HepG2 (cell line): ENCODE results near the gene AAMP. TPM values are rescaled to one million over a fixed set of nuclear protein-coding genes. Genes with fewer than 3 reads are reported as not detected.

Source experiments
- ATAC-seq: fragments of 200-7000 bp; cut with Tn5 transposase; 3 replicates; pipeline ENCODE4 v1.9.1; 2020; ENCODE audit warnings: mild to moderate bottlenecking, moderate library complexity
- BruUV-seq: library from RNA; stranded (reverse); fragments of 400-500 nt; replicated peaks from 2 replicates; lab custom pipeline; 2021; lab: Mats Ljungman, UMichigan
- CTCF ChIA-PET: fragments of 300-600 bp; formaldehyde crosslinking; extraction: SDS; loops from one replicate; lab custom pipeline; 2021; ENCODE audit warnings: low total read pairs, inconsistent platforms, low intra/inter-chr PET ratio; lab: Yijun Ruan, JAX
- POLR2A ChIA-PET: fragments of 350-600 bp; sonication (Branson Sonifier 250); formaldehyde crosslinking; loops from one replicate; lab custom pipeline; 2020; ENCODE audit warnings: antibody characterized with exemption, inconsistent platforms; lab: Yijun Ruan, JAX
- DNase-seq: peaks from one replicate; pipeline ENCODE4 v3.0.0-alpha.2; 2015; ENCODE audit warnings: low spot score
- FAIRE-seq: peaks from 3 replicates; lab custom pipeline; 2011; peaks lifted over from hg19 to GRCh38; lab: Jason Lieb, UNC
- H2AFZ ChIP-seq: one replicate; pipeline ENCODE4 v1.6.1; 2011; ENCODE audit warnings: low read length, inconsistent platforms
- H3K27ac ChIP-seq: fragments of 300-600 bp; 3 replicates; pipeline ENCODE4 v1.8.0; 2011; ENCODE audit warnings: mixed run types, mild to moderate bottlenecking, mixed read lengths, low read length, inconsistent platforms; ENCODE audit not compliant: insufficient read depth; ENCODE audit errors: extremely low read length
- H3K27me3 ChIP-seq, 2 experiments: fragments of 200-600 bp in 1 of 2; 2 replicates in 1 of 2; 3 replicates in 1 of 2; pipeline versions ENCODE4 v1.6.0 to v1.8.0; 2011; ENCODE audit warnings: low read length in 2 of 2, mild to moderate bottlenecking in 2 of 2, moderate library complexity in 2 of 2, inconsistent platforms in 1 of 2; ENCODE audit not compliant: insufficient read depth in 2 of 2, control insufficient read depth in 1 of 2
- H3K36me3 ChIP-seq, 2 experiments: fragments of 200-600 bp in 1 of 2; replicated peaks in 1 of 2; 2 replicates in 1 of 2; 3 replicates in 1 of 2; pipeline versions ENCODE4 v1.5.1 to v1.8.0; 2011; ENCODE audit warnings: low read length in 2 of 2, inconsistent platforms in 1 of 2; ENCODE audit not compliant: insufficient read depth in 2 of 2, control insufficient read depth in 1 of 2
- H3K4me1 ChIP-seq: 2 replicates; pipeline ENCODE4 v1.5.1; 2012; ENCODE audit warnings: low read length, inconsistent platforms; ENCODE audit not compliant: insufficient read depth
- H3K4me2 ChIP-seq: 2 replicates; pipeline ENCODE4 v1.6.0; 2011; ENCODE audit warnings: low read depth, low read length, inconsistent platforms
- H3K4me3 ChIP-seq, 3 experiments: fragments of 200-600 bp in 1 of 3; sonication (generic), shearing (Covaris generic) in 1 of 3; replicated peaks in 1 of 3; 2 replicates each; pipeline ENCODE4 v1.5.1; 2011 to 2016; ENCODE audit warnings: low read length in 3 of 3, inconsistent platforms in 2 of 3, low read depth in 2 of 3, mild to moderate bottlenecking in 2 of 3, control low read depth in 1 of 3, mixed read lengths in 1 of 3; ENCODE audit not compliant: insufficient read depth in 1 of 3
- H3K79me2 ChIP-seq: one replicate; pipeline ENCODE4 v1.6.1; 2011; ENCODE audit warnings: low read length, inconsistent platforms; ENCODE audit not compliant: insufficient read depth
- H3K9ac ChIP-seq: 2 replicates; pipeline ENCODE4 v1.6.0; 2011; ENCODE audit warnings: mild to moderate bottlenecking, low read depth, low read length, inconsistent platforms; ENCODE audit not compliant: insufficient read depth
- H3K9me3 ChIP-seq: 2 replicates; pipeline ENCODE4 v1.5.1; 2012; ENCODE audit warnings: mild to moderate bottlenecking, low read length
- H4K20me1 ChIP-seq: 2 replicates; pipeline ENCODE4 v1.6.0; 2011; ENCODE audit warnings: inconsistent platforms, mild to moderate bottlenecking, low read length, moderate library complexity; ENCODE audit not compliant: insufficient read depth
- AGO1 ChIP-seq: fragments of 200-400 bp; formaldehyde crosslinking; IDR thresholded peaks from 2 replicates; pipeline ENCODE4 v1.6.1; 2017; ENCODE audit warnings: mild to moderate bottlenecking, low read depth, low read length, moderate library complexity; ENCODE audit not compliant: poor library complexity, severe bottlenecking
- AGO2 ChIP-seq: fragments of 200-400 bp; formaldehyde crosslinking; optimal IDR thresholded peaks from 2 replicates; pipeline ENCODE3; 2017; ENCODE audit warnings: mild to moderate bottlenecking, low read depth, low read length, moderate library complexity
- CERS6 ChIP-seq: sonication (generic); formaldehyde crosslinking; IDR thresholded peaks from 2 replicates; pipeline ENCODE4 v1.5.0; 2020; ENCODE audit warnings: missing genetic modification reagents
- GABPA ChIP-seq, 2 experiments: IDR thresholded peaks; 2 replicates each; pipeline ENCODE4 v1.6.1; 2011 to 2016; ENCODE audit warnings: low read depth in 2 of 2, low read length in 1 of 2, missing biosample characterization in 1 of 2, missing genetic modification characterization in 1 of 2
- KLF12 ChIP-seq: sonication (generic); formaldehyde crosslinking; IDR thresholded peaks from 2 replicates; pipeline ENCODE4 v1.4.0; 2020; ENCODE audit warnings: missing genetic modification reagents, borderline replicate concordance
- PHF8 ChIP-seq: sonication (generic); formaldehyde crosslinking; IDR thresholded peaks from 2 replicates; pipeline ENCODE4 v1.5.0; 2020; ENCODE audit warnings: missing genetic modification reagents
- POLR2G ChIP-seq: fragments of 200-400 bp; formaldehyde crosslinking; IDR thresholded peaks from 2 replicates; pipeline ENCODE4 v1.6.1; 2018; ENCODE audit warnings: mild to moderate bottlenecking, low read depth, low read length, moderate library complexity
- RARG ChIP-seq: sonication (generic); formaldehyde crosslinking; IDR thresholded peaks from 2 replicates; pipeline ENCODE4 v1.4.0; 2020; ENCODE audit warnings: low read depth, mild to moderate bottlenecking, missing genetic modification reagents
- RBFOX2 ChIP-seq: fragments of 200-400 bp; formaldehyde crosslinking; IDR thresholded peaks from 2 replicates; pipeline ENCODE4 v1.6.1; 2017; ENCODE audit warnings: low read depth, mild to moderate bottlenecking, low read length
- RFX5 ChIP-seq: IDR thresholded peaks from 2 replicates; pipeline ENCODE4 v1.6.1; 2011; ENCODE audit warnings: low read depth, low read length, improper control_type of control experiment
- SMAD1 ChIP-seq: sonication (generic); formaldehyde crosslinking; IDR thresholded peaks from 2 replicates; pipeline ENCODE4 v1.4.0; 2020; ENCODE audit warnings: missing genetic modification reagents, low read depth, mild to moderate bottlenecking, borderline replicate concordance
- TRIM22 ChIP-seq: fragments of 450-650 bp; IDR thresholded peaks from 2 replicates; pipeline ENCODE4 v1.6.1; 2017
- ZNF709 ChIP-seq: sonication (generic); formaldehyde crosslinking; IDR thresholded peaks from 2 replicates; pipeline ENCODE4 v1.5.0; 2020; ENCODE audit warnings: mild to moderate bottlenecking, missing genetic modification reagents
- ZNF766 ChIP-seq: sonication (generic); formaldehyde crosslinking; IDR thresholded peaks from 2 replicates; pipeline ENCODE4 v1.5.0; 2020; ENCODE audit warnings: missing genetic modification reagents, borderline replicate concordance
- ZNF768 ChIP-seq: sonication (generic); formaldehyde crosslinking; IDR thresholded peaks from 2 replicates; pipeline ENCODE4 v1.4.0; 2020; ENCODE audit warnings: missing genetic modification reagents
- WGBS: methylation state at CpG from one replicate; pipeline ENCODE4 v1.1.6; 2017; ENCODE audit warnings: low lambda C conversion rate; 5-methylcytosine and 5-hydroxymethylcytosine counted together
- in situ Hi-C: cut with HindIII; loops from 2 replicates; pipeline ENCODE4 v1.10.0; 2017; ENCODE audit warnings: low pct_unique_long_range_greater_than_20kb; ENCODE audit not compliant: extremely low pct_ligation_motif_present
- intact Hi-C: fragments of 100-400 bp; cut with micrococcal nuclease; formaldehyde crosslinking; loops from one replicate; pipeline ENCODE4 v1.10.0; 2022; ENCODE audit not compliant: unreplicated experiment
- polyA plus RNA-seq, 8 experiments: library from polyadenylated mRNA; depleted of rRNA in 3 of 8; stranded (reverse) in 7 of 8; unstranded in 1 of 8; fragments of >200 nt; fragmentation: Illumina TruSeq in 4 of 8; extraction: Trizol in 4 of 8; gene quantifications; 2 replicates each; pipeline versions ENCODE4 v1.2.1 to v1.2.3, GENCODE V29; 2011 to 2016; ENCODE audit warnings: low read depth in 4 of 8, missing spikeins in 1 of 8, mixed read lengths in 1 of 8; ENCODE audit not compliant: insufficient read depth in 1 of 8
- total RNA-seq, 5 experiments: library from RNA; depleted of rRNA; stranded (reverse); fragments of >200 nt; fragmentation: Illumina TruSeq; extraction: Trizol; gene quantifications; 2 replicates each; pipeline ENCODE4 v1.2.3, GENCODE V29; 2016; ENCODE audit warnings: low read depth in 1 of 5

AAMP gene
- total and polyA plus RNA-seq, 2 of the 13 experiments (the other 11 are each of a cell fraction or from before 2014, with no cell fraction given): 110 to 186 TPM

DNA sequence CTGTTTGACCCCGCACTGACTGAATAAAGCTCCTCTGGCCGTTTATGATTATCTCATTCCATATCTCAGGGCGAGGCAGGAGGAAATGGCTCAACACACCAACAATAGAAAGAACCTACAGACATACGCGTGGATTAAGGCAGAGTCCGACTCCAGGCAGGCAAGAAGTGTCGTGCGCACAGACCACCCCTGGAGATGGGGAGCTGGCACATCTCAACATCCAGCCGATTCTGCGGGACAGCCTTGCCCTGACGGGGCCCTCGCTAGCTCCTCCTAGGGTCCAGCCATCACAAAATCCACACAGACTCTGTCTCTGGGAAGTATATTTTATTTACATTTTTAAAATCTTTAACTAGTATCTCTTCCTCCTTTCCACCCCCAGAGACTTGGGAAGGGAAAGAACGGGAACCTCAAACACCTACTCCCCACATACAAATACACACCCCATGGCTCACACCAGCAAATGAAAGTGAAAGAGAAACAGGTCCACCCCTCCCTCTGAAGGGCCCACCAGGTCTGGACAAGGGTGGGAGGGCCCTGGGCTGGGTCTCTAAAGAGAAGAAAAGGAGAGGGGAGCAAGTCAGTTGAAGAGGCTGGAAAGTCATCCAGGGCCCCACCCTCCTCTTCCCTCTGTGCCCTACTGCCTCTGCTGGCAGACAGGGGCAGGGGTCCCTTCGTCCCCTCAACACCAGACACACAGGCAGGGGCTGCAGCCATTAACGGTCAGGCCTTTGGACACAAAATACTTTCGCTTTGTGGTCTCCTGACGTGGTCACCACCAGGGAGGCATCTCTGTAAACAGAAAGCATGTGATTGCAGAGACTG lies 5.9 kb downstream of the AAMP start (continued):
- no peak for TF ChIP-seq TRIM22

- H2AFZ ChIP-seq: no peak overlapping the region
- intact Hi-C loops (no loop called here), in situ Hi-C loops (no loop called here)
- H3K36me3 ChIP-seq: peaks cover 19 to 40% of the 10 kb centered on the region in 2 experiments
- H4K20me1 ChIP-seq: no peaks in the 10 kb centered on the region
- ChIA-PET POLR2A (interaction anchor here (0.9 to 1.6 kb wide), 3 partner anchors 9 to 18 kb away, joined by 3 to 5 read pairs (median 4); no protein-coding TSS in a partner anchor), CTCF (no interaction called here)
- H3K27me3 ChIP-seq: no peaks in the 10 kb centered on the region
- 96% methylated on average over 35 of the region's 39 CpGs for WGBS
- no peak overlapping the region for H3K9ac ChIP-seq
- no peak overlapping the region for H3K4me2 ChIP-seq
- no TSS peak for BruUV-seq
- H3K9me3 ChIP-seq: no peaks in the 10 kb centered on the region
- FAIRE-seq (no peak), ATAC-seq (no peak), DNase-seq (no peak)
- TF ChIP-seq PHF8 (CRISPR knock-in tag): no peak
- TF ChIP-seq AGO2: peak; percentile 93
- TF ChIP-seq RBFOX2: peak; percentile 81
- TF ChIP-seq RARG (CRISPR knock-in tag): no peak
- no peak for TF ChIP-seq SMAD1
- no peak for TF ChIP-seq RFX5
- no peak for TF ChIP-seq ZNF709 (CRISPR knock-in tag)
- peak; percentile 20; the same call in 1 of the 2 replicates for TF ChIP-seq POLR2G
- peak; percentile 23; the same call in 1 of the 2 replicates for TF ChIP-seq ZNF768 (CRISPR knock-in tag)
- TF ChIP-seq CERS6 (CRISPR knock-in tag): no peak
- TF ChIP-seq KLF12: no peak
- TF ChIP-seq GABPA (IDR thresholded peaks at IDR 0.05; ENCODE audit: low read depth, low read length): no peak
- no peak for TF ChIP-seq GABPA (CRISPR knock-in tag; IDR thresholded peaks at IDR 0.05; ENCODE audit: low read depth)
- TF ChIP-seq AGO1: peak; percentile 69
- no peak for TF ChIP-seq ZNF766 (CRISPR knock-in tag)
- no peaks in the 10 kb centered on the region for H3K79me2 ChIP-seq
- H3K4me3 ChIP-seq: no peak overlapping the region
- H3K27ac ChIP-seq: no peak overlapping the region
- H3K4me1 ChIP-seq: peaks cover 72% of the 10 kb centered on the region
Measured at GRCh38 chr2:218262631-218263586, 7.0 kb downstream of the AAMP start.
